HG03097 (cell line): ENCODE measurements around the gene LRP2BP.
A peak's percentile ranks its signal among the peaks of the same experiment; 100 is the strongest.

Experiments
- ATAC-seq: cut with Tn5 transposase; IDR thresholded peaks from one replicate; pipeline ENCODE4 v1.9.1; 2021; ENCODE audit not compliant: unreplicated experiment, low FRiP score

Gene LRP2BP

GRCh38 chr4:185395238-185395955 lies at the start of gene LRP2BP:
Gene LRP2BP, minus strand, starts transcription at chr4:185395924. Its CDS starts 17,738 bp downstream, at chr4:185378186.
- no peak for ATAC-seq

DNA sequence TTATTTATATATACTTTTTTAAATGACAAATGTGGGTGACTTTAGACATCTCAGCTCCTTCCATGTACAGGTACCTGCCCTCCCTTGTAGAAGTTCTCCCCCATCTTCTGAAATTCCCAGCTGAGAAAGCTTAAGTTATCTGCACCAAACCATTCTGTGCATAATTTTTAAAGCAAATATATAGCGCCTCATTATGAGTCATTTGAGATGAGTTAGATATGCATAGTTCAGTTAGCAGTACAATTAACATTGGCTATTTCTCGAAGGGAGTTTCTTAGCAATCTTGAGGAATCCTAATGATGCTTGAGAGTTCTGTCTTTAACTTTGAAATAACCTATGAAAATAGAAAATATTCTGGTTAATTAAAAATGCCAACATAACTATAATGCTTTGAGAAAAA lies 49.5 kb upstream of the LRP2BP start:
- ATAC-seq, result no peak

DNA sequence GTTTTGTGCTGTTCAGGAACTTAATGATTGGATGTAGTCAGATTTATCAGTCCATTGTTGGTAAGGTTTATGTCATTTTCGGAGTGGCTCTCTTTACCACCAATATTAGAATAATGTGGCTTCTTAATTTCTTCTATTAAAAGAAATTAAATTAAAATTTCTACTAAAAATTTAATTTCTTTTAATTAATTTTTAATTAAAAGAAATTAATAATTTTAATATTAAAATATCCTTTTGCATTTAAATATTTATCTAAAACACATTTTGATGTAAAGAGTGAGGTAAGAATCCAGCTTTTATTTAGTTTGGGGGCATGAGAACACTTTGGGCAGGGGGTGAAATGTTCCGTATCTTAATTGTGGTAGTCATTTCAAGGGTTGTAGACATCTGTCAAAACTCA lies 45.8 kb upstream of the LRP2BP start:
- no peak for ATAC-seq

DNA sequence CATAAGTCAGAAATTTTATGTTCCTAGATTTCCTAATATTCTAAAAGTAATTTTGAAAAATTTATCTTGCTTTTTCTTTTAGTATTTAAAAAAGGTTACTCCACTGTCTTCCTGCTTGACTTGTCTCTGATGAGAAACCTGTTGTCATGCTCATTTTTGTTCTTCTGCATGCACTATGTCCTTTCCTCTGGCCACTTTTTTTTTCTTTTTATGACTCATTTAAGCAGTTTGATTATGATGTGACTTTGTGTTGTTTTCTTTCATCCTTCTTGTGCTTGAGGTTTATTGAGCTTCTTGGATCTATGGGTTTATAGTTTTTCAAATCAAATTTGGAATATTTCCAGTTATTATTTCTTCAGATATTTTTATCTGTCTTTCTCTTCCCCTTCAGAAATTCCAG lies 42.1 kb upstream of the LRP2BP start:
- no peak for ATAC-seq

- ATAC-seq, result no peak
These were observed 39.7 kb upstream of the LRP2BP start for GRCh38 chr4:185435466-185435865.

- ATAC-seq, result no peak
These were observed 33.9 kb upstream of the LRP2BP start for GRCh38 chr4:185429660-185430059.

- no peak for ATAC-seq
These were observed 31.4 kb upstream of the LRP2BP start for GRCh38 chr4:185426960-185427688.

GRCh38 chr4:185425647-185426352 lies 30.1 kb upstream of the LRP2BP start, which contains the start of gene UFSP2:
Gene UFSP2, minus strand, starts transcription at chr4:185425964. Its CDS starts 96 bp downstream, at chr4:185425868.
- ATAC-seq, result peak; percentile 96

GRCh38 chr4:185424905-185425646 lies 29.4 kb upstream of the LRP2BP start:
- peak; percentile 7 for ATAC-seq

DNA sequence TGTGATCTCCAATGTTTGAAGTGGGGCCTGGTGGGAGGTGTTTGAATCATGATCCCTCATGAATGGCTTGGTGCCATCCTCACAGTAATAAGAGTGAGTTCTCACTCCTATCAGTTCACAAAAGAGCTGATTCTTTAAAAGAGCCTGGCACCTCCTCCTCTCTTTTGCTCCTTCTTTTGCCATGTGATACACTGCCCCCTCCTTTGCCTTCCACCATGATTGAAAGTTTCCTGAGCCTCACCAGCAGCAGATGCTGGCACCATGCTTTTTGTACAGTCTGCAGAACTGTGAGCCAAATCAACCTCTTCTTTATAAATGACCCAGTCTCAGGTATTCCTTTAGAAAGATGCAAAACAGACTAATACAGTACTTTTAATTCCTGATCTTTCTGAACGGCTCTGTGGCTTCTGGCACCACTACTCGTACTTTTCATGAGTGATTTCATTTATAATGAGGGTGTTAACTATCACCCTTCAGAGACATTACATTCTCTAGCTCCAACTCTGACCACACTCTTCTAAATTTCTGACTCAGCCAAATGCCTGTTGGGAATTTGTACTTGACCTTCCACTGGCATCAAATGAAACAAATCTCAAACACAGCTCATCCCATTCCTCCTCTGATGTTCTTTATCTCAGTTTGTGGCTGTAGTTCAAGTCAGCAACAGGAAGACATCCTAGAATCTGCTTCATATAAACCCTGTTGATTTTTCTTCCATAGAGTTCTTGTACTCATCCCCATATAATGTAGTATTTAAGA lies 25.8 kb upstream of the LRP2BP start:
- ATAC-seq, result no peak

GRCh38 chr4:185416955-185417354 lies 21.2 kb upstream of the LRP2BP start:
- ATAC-seq, result no peak

DNA sequence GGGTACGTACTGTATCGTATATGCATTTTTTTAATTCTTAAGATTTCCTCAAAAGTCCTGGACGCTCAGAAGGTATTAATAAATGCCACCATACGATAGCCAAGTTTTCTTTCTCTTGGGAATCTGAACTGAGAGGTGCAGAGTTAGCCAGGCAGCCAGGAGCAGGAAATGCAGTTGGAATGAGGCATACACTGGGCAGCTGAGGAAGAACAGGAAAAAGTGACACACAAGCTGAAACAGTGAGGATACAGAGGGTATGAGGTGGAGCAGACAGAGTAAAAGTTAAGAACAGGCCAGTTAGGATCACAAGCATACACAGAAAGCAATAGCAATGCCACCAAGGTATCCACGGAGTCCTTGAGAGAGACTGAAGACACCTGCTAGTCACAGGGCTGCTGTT lies 16.7 kb upstream of the LRP2BP start:
- ATAC-seq, result no peak

DNA sequence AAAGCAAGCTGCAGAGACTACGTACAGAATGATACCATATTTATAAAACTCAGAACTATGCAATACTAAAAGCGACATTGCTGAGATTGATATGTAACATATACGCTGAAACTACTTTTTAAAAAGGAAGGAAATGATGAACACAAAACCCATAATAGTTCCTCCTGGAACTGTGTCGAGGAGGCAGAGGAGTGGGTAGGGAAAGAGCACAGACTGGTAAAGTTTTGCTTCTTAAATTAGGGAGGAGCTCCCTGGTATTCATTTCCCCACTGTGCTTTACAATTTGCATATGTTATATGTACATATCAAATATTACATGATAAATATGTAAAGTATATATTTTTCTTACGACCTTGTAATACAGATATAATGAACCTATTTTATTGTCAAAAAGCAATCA lies 16.1 kb upstream of the LRP2BP start:
- ATAC-seq, result no peak

DNA sequence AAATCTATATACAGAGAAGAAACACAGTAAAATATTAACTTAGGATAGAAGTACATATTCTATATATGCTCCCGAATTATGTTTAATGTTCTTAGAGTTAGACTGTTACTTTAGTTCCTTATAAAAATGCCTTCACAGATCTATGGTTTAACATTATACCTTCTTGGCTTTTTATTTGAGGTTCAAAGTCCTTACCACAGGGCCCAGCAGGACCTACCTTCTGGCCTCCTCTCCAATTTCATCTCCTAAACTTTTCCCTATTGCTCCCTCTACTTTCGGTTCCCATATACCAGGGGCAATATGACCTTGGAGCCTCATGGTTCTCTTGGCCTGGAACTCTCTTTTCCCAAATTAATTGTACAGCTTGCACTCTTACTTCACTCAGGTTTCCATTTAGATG lies 12.7 kb upstream of the LRP2BP start:
- no peak for ATAC-seq

GRCh38 chr4:185405296-185405999 lies 9.7 kb upstream of the LRP2BP start:
- ATAC-seq, result peak; percentile 49

GRCh38 chr4:185404031-185404430 lies 8.3 kb upstream of the LRP2BP start:
- no peak for ATAC-seq

DNA sequence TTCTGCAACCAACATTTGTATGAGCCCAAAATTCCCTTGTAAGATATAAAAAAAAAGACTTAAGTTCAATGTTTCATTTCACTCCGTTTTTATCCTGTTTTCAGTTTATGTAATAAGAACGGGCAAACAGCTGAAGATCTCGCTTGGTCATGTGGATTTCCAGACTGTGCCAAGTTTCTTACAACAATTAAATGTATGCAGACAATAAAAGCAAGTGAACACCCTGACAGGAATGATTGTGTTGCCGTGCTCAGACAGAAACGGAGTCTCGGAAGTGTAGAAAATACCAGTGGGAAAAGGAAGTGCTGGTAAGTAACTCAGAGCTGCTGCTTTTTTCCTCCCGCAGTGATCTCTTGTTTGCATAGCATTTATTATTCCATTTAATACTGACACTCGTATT lies 3.7 kb upstream of the LRP2BP start:
- ATAC-seq, result no peak

- no peak for ATAC-seq
These were observed 2.9 kb upstream of the LRP2BP start for GRCh38 chr4:185398618-185399017.

- ATAC-seq, result no peak
These were observed 1.1 kb upstream of the LRP2BP start, which contains the start of gene ANKRD37 for GRCh38 chr4:185396724-185397385. Gene ANKRD37, plus strand, starts transcription at chr4:185396841. Its CDS starts 83 bp downstream, at chr4:185396924.
